ENCODE data around the gene ZNF780B. TPM values are rescaled to one million over a fixed set of nuclear protein-coding genes. Genes with fewer than 3 reads are reported as not detected.
"Not testable (repeated sequence)": the region's sequence is repeated elsewhere in the genome, so short reads cannot be mapped to it uniquely, and the experiment has no call there.

Gene ZNF780B
- total RNA-seq, 1 experiment from 2014 or later = 10.2 TPM

- not testable (repeated sequence) for DNase-seq (ENCODE audit: low spot score)
These were observed 18.0 kb downstream of the ZNF780B start for GRCh38 chr19:40038047-40038446.

GRCh38 chr19:40035996-40036395 lies 20.0 kb downstream of the ZNF780B start:
- DNase-seq (ENCODE audit: low spot score) = no peak

- DNase-seq (ENCODE audit: low spot score) = no peak
These were observed 22.0 kb downstream of the ZNF780B start for GRCh38 chr19:40033989-40034560.

- DNase-seq (ENCODE audit: low spot score) = no peak
These were observed 29.4 kb downstream of the ZNF780B start for GRCh38 chr19:40026597-40026970.

- DNase-seq (ENCODE audit: low spot score) = no peak
These were observed 30.0 kb downstream of the ZNF780B start for GRCh38 chr19:40025938-40026596.

- DNase-seq (ENCODE audit: low spot score) = no peak
These were observed 32.1 kb downstream of the ZNF780B start for GRCh38 chr19:40023969-40024368.

GRCh38 chr19:40013991-40014390 lies 42.0 kb downstream of the ZNF780B start:
- DNase-seq (ENCODE audit: low spot score) = no peak

GRCh38 chr19:40009674-40010073 lies 46.4 kb downstream of the ZNF780B start:
- no peak for DNase-seq (ENCODE audit: low spot score)

GRCh38 chr19:40006273-40006691 lies 49.7 kb downstream of the ZNF780B start:
- no peak for DNase-seq (ENCODE audit: low spot score)

GRCh38 chr19:40005691-40006272 lies 50.2 kb downstream of the ZNF780B start:
- DNase-seq (ENCODE audit: low spot score) = no peak

GRCh38 chr19:39998501-39998900 lies 57.5 kb downstream of the ZNF780B start:
- DNase-seq (ENCODE audit: low spot score) = no peak

- no peak for DNase-seq (ENCODE audit: low spot score)
These were observed 58.3 kb downstream of the ZNF780B start for GRCh38 chr19:39997638-39998216.

- peak; percentile 90 for DNase-seq (ENCODE audit: low spot score)
These were observed 59.0 kb downstream of the ZNF780B start, which contains the start of gene ZNF546 for GRCh38 chr19:39996811-39997637. ZNF546 (plus strand) TSS chr19:39997060; CDS start chr19:39998327, 1,267 bp downstream.

- DNase-seq (ENCODE audit: low spot score) = no peak
These were observed 59.7 kb downstream of the ZNF780B start for GRCh38 chr19:39996218-39996810.

- peak; percentile 8 for DNase-seq (ENCODE audit: low spot score)
These were observed 60.2 kb downstream of the ZNF780B start for GRCh38 chr19:39995794-39996193.

- DNase-seq (ENCODE audit: low spot score) = no peak
These were observed 61.7 kb downstream of the ZNF780B start for GRCh38 chr19:39994361-39994760.

- DNase-seq (ENCODE audit: low spot score) = no peak
These were observed 62.4 kb downstream of the ZNF780B start for GRCh38 chr19:39993605-39994004.

- no peak for DNase-seq (ENCODE audit: low spot score)
These were observed 68.4 kb downstream of the ZNF780B start for GRCh38 chr19:39987596-39987995.

GRCh38 chr19:39987167-39987566 lies 68.9 kb downstream of the ZNF780B start:
- DNase-seq (ENCODE audit: low spot score) = no peak

- DNase-seq (ENCODE audit: low spot score) = peak; percentile 23
These were observed 69.4 kb downstream of the ZNF780B start for GRCh38 chr19:39986643-39987042.

- no peak for DNase-seq (ENCODE audit: low spot score)
These were observed 72.2 kb downstream of the ZNF780B start for GRCh38 chr19:39983695-39984300.

Measured in HT-29 (cell line).